Measurements from ENCODE around the gene HOMER1. TPM values are rescaled to one million over a fixed set of nuclear protein-coding genes. Genes with fewer than 3 reads are reported as not detected.

The HOMER1 gene
- total RNA-seq, 1 donor from 2014 or later: 22.3 TPM

DNA sequence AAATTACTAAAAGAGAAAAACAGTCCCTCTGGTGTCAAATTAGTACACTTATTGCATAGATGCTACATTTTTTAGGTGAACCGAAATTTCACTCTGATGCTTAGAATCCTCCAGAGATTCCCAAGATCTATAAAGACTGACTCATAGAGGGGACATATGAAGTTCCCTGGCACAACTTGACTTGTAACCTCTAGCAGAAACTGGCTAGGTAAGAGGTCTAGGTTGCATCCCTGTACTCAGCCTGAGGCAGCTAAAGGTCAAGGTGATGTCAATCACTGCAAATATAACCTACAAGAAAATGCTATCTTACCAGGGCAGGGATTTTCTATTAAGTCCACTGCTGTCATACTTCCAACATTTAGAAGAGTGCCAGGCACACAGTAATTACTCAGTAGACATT lies 24.2 kb downstream of the HOMER1 start:
- H3K27ac Mint-ChIP-seq: no peak overlapping the region
- no peak overlapping the region for H3K4me3 Mint-ChIP-seq (ENCODE audit: low read depth)
- DNase-seq (ENCODE audit: low spot score, unreplicated experiment): no peak
- H3K27me3 Mint-ChIP-seq: no peaks in the 10 kb centered on the region
- H3K36me3 Mint-ChIP-seq (ENCODE audit: insufficient read depth): peaks cover 7% of the 10 kb centered on the region
- TF ChIP-seq, protein P1, sequence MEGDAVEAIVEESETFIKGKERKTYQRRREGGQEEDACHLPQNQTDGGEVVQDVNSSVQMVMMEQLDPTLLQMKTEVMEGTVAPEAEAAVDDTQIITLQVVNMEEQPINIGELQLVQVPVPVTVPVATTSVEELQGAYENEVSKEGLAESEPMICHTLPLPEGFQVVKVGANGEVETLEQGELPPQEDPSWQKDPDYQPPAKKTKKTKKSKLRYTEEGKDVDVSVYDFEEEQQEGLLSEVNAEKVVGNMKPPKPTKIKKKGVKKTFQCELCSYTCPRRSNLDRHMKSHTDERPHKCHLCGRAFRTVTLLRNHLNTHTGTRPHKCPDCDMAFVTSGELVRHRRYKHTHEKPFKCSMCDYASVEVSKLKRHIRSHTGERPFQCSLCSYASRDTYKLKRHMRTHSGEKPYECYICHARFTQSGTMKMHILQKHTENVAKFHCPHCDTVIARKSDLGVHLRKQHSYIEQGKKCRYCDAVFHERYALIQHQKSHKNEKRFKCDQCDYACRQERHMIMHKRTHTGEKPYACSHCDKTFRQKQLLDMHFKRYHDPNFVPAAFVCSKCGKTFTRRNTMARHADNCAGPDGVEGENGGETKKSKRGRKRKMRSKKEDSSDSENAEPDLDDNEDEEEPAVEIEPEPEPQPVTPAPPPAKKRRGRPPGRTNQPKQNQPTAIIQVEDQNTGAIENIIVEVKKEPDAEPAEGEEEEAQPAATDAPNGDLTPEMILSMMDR (IDR thresholded peaks at IDR 0.05; ENCODE audit: unreplicated experiment): no peak
- H3K4me1 Mint-ChIP-seq (ENCODE audit: low read depth): peaks cover 18% of the 10 kb centered on the region
- H3K9me3 Mint-ChIP-seq (ENCODE audit: low read depth): peaks cover 7% of the 10 kb centered on the region

DNA sequence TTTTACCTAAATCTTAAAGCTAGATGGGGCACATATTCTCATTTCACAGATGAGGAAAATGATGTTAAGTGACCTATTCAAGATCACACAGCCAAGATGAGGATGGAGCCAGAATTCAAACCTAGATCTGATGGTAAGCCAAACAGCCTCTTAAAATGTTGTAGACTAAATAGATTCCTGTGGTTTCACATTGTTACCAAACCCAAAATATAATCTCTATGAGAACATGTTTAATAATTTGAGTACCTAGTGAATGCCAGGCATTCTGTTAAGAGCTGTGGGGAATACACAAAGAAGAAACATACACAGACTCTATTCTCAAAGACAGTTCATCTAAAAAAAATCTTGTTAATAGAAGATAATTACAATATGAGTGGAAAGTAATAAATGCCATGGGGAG lies 25.2 kb downstream of the HOMER1 start:
- H3K27ac Mint-ChIP-seq: no peak overlapping the region
- H3K27me3 Mint-ChIP-seq: no peaks in the 10 kb centered on the region
- H3K4me1 Mint-ChIP-seq (ENCODE audit: low read depth): peaks cover 11% of the 10 kb centered on the region
- TF ChIP-seq, protein P1 (IDR thresholded peaks at IDR 0.05; ENCODE audit: unreplicated experiment): no peak
- DNase-seq (ENCODE audit: low spot score, unreplicated experiment): no peak
- H3K4me3 Mint-ChIP-seq (ENCODE audit: low read depth): no peak overlapping the region
- H3K9me3 Mint-ChIP-seq (ENCODE audit: low read depth): peaks cover 10% of the 10 kb centered on the region
- H3K36me3 Mint-ChIP-seq (ENCODE audit: insufficient read depth): peaks cover 10% of the 10 kb centered on the region

DNA sequence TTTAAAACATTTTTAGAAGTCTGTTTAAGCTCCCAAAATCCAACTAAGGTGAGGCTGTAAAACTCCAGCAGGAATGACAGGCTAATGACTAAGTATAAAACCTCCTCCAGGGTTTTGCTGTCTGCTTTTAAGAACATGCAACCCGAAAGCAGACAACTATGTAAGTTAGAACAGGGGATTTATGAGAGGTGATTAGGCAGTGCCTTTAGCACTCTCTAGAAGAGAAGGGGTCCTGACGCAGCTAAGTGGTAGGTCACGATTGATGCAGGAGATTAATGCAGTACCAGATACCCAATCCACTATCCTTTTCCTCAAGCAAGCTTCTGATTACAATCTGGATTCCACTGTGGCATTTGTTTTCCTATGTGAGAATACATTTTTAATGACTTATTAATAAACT lies 25.9 kb downstream of the HOMER1 start:
- Mint-ChIP-seq H3K4me1 (ENCODE audit: low read depth) (peaks cover 8% of the 10 kb centered on the region), H3K9me3 (ENCODE audit: low read depth) (peaks cover 6% of the 10 kb centered on the region), H3K36me3 (ENCODE audit: insufficient read depth) (peaks cover 9% of the 10 kb centered on the region), H3K27ac (no peak overlapping the region), H3K27me3 (no peaks in the 10 kb centered on the region), H3K4me3 (ENCODE audit: low read depth) (no peak overlapping the region)
- no peak for DNase-seq (ENCODE audit: low spot score, unreplicated experiment)
- TF ChIP-seq, protein P1 (IDR thresholded peaks at IDR 0.05; ENCODE audit: unreplicated experiment): no peak

DNA sequence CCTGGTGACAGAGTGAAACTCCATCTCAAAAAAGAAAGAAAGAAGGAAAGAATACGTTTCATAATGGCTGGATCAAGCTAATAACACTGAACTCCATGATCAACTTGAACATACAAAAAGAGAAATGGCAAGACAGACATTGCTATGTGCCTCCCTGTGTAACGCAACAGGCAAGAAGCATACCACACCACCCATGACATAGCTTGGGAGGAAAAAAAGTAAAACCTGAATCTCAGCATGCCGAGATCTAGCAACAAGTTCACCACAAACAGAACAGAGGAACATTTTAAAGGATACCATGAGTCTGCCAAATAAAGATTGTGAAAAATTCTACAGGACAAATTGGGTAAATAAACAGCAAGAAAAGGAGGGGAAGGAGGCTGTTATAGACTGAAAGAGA lies 26.7 kb downstream of the HOMER1 start:
- H3K36me3 Mint-ChIP-seq (ENCODE audit: insufficient read depth): peaks cover 9% of the 10 kb centered on the region
- H3K27ac Mint-ChIP-seq: no peak overlapping the region
- TF ChIP-seq, protein P1 (IDR thresholded peaks at IDR 0.05; ENCODE audit: unreplicated experiment): no peak
- peaks cover 6% of the 10 kb centered on the region for H3K9me3 Mint-ChIP-seq (ENCODE audit: low read depth)
- no peaks in the 10 kb centered on the region for H3K27me3 Mint-ChIP-seq
- H3K4me1 Mint-ChIP-seq (ENCODE audit: low read depth): peaks cover 8% of the 10 kb centered on the region
- no peak for DNase-seq (ENCODE audit: low spot score, unreplicated experiment)
- no peak overlapping the region for H3K4me3 Mint-ChIP-seq (ENCODE audit: low read depth)

DNA sequence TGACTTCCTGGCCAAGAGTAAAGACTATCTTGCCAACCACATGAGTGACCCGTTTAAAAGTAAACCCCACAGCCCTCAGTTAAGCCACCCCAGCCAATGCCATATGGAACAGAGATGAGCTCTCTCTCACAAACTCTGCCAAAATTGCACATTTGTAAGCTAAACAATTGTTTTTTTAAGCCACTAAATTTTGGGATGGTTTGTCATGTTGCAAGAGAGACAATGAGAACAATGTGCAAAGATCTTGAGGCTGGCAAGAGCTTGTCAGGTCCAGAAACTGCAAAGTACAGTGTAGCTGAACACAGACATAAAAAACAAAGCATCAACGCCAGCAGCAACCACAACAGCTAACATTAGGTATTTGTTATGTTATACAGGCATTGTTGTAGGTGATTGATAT lies 27.8 kb downstream of the HOMER1 start:
- H3K4me3 Mint-ChIP-seq (ENCODE audit: low read depth): no peak overlapping the region
- peaks cover 11% of the 10 kb centered on the region for H3K36me3 Mint-ChIP-seq (ENCODE audit: insufficient read depth)
- TF ChIP-seq, protein P1 (IDR thresholded peaks at IDR 0.05; ENCODE audit: unreplicated experiment): no peak
- H3K4me1 Mint-ChIP-seq (ENCODE audit: low read depth): peaks cover 9% of the 10 kb centered on the region
- no peak overlapping the region for H3K27ac Mint-ChIP-seq
- H3K27me3 Mint-ChIP-seq: no peaks in the 10 kb centered on the region
- H3K9me3 Mint-ChIP-seq (ENCODE audit: low read depth): peaks cover 6% of the 10 kb centered on the region
- DNase-seq (ENCODE audit: low spot score, unreplicated experiment): no peak
